GM13977 (cell line): ENCODE results near the gene USP37.
A peak's percentile ranks its signal among the peaks of the same experiment; 100 is the strongest.

Experiments used
- DNase-seq: peaks from one replicate; pipeline ENCODE4 v3.0.0; 2012; ENCODE audit warnings: low spot score
- CTCF ChIP-seq: IDR thresholded peaks from 2 replicates; pipeline ENCODE4 v1.5.1; 2012; ENCODE audit warnings: mild to moderate bottlenecking, control low read depth; ENCODE audit not compliant: insufficient read depth; ENCODE audit errors: extremely low read depth, missing control alignments
- in situ Hi-C: fragments of 300-500 bp; cut with MboI; formaldehyde crosslinking; loops from one replicate; pipeline ENCODE4 v1.12.0; 2022; ENCODE audit warnings: low sequenced_read_pairs, low pct_unique_long_range_greater_than_20kb, mixed read lengths, inconsistent platforms; ENCODE audit not compliant: unreplicated experiment

The USP37 gene

GRCh38 chr2:218406949-218407618, 161.1 kb downstream of the USP37 start:
- in situ Hi-C loops: loop anchor here (10.0 to 25.0 kb wide), 2 partner anchors 238 to 430 kb away; partner anchors contain the start of gene PRKAG3
- DNase-seq: no peak
- no peak for TF ChIP-seq CTCF

DNA sequence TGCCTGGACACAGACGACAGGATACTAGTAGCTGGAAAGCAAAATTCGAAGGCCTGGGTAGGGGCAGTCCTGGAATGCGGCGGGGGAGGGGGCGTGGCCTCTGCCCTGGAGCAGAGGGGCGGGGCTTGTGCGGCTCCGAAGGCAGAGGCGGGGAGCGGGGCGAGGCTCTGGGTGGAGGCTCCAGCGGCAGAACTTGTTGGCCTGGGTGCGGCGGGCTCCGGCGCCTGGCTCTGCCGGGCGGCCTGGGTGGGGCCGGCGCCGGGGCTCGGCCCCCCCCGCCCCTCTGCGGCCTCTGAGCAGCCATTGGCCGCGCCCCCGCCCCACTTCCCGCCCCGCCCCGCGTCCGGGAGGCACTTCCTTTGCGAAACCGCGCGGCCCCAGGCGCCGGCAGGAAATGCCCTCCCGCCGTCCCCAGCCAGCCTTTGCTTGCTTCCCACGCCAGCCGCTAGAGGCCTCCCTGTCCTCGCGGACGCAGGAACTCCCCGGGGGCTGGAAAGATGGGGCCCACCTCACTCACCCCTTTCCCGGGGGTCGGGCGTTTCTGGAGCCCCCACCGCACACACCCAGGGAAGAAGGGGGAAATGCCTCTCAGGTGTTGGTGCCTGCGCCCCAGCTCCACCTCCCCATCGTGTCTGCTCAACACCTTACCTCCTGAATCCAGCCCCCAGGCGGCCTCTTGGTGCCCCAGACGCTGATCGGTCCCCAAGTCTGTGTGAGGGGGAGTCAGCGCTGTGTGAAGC, 161.8 kb downstream of the USP37 start:
- TF ChIP-seq CTCF: peak; percentile 90
- in situ Hi-C loops: loop anchor here (10.0 to 25.0 kb wide), 2 partner anchors 238 to 431 kb away; partner anchors contain the start of gene PRKAG3
- peak; percentile 96 for DNase-seq

GRCh38 chr2:218405746-218406208, 162.4 kb downstream of the USP37 start:
- no peak for TF ChIP-seq CTCF
- in situ Hi-C loops: loop anchor here (10.0 to 25.0 kb wide), 2 partner anchors 239 to 432 kb away; partner anchors contain the start of gene PRKAG3
- DNase-seq: no peak

DNA sequence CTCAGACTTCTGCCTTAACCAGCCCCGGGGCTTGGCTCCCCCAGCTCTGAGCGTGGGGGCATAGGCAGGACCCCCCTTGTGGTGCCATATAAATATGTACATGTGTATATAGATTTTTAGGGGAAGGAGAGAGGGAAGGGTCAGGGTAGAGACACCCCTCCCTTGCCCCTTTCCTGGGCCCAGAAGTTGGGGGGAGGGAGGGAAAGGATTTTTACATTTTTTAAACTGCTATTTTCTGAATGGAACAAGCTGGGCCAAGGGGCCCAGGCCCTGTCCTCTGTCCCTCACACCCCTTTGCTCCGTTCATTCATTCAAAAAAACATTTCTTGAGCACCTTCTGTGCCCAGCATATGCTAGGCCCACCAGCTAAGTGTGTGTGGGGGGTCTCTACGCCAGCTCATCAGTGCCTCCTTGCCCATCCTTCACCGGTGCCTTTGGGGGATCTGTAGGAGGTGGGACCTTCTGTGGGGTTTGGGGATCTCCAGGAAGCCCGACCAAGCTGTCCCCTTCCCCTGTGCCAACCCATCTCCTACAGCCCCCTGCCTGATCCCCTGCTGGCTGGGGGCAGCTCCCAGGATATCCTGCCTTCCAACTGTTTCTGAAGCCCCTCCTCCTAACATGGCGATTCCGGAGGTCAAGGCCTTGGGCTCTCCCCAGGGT, 162.9 kb downstream of the USP37 start:
- no peak for TF ChIP-seq CTCF
- DNase-seq: no peak
- in situ Hi-C loops: loop anchor here (10.0 to 25.0 kb wide), 2 partner anchors 240 to 432 kb away; partner anchors contain the start of gene PRKAG3

- no peak for DNase-seq
- no peak for TF ChIP-seq CTCF
- in situ Hi-C loops: loop anchor here (10.0 to 25.0 kb wide), 2 partner anchors 240 to 433 kb away; partner anchors contain the start of gene PRKAG3
These were observed 163.6 kb downstream of the USP37 start for GRCh38 chr2:218404351-218405085.
